NCI-H1092 treated with DMSO at 0.1 percent for 48 hours (cell line): ENCODE data around the gene DPEP1.
A peak's percentile ranks its signal among the peaks of the same experiment; 100 is the strongest.
"Not testable (repeated sequence)": the region's sequence is repeated elsewhere in the genome, so short reads cannot be mapped to it uniquely, and the experiment has no call there.

Experiments
- DNase-seq: peaks from one replicate; lab custom pipeline; 2025; lab: John Stamatoyannopoulos, UW

Gene DPEP1

DNA sequence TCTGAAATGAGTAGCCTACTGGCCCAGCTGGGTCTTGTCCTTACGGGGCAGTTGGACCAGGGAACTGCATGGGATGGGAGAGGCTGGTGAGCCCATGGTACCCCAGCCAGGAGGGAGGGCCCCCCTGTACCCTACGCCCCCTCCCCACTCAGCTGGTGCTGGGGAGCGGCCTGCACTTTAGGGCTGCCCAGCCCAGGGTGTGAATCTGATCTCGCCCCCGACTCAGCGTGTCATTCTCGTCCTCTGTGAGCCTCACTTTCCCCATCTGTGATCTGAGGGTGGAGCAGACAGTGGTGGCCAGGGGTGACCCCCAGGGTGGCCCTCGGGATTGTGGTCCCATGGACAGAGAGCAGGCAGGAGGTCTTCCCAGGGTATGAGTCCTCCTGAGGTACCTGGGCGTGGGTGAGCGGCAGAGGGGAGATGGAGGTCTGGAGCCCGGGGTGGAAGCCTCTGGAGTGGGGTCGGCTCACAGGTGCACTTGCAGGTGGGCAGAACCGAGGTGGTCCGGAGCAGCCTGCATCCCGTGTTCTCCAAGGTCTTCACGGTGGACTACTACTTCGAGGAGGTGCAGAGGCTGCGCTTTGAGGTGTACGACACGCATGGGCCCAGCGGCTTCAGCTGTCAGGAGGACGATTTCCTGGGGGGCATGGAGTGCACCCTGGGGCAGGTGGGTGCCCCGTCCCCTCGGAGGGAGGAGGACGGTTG is 36.2 kb upstream of the DPEP1 start:
- DNase-seq = no peak

DNA sequence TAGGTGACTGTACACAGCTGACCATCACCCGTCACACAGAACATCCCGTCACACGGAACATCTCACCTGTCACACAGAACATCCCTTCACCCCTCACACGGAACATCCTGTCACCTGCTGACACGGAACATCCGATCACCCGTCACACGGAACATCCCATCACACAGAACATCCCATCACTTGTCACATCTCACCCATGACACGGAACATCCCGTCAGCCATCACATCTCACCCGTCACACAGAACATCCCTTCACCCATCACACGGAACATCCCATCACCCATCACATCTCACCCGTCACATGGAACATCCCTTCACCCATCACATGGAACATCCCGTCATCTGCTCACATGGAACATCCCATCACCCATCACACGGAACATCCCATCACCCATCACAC is 34.1 kb upstream of the DPEP1 start:
- no peak for DNase-seq

DNA sequence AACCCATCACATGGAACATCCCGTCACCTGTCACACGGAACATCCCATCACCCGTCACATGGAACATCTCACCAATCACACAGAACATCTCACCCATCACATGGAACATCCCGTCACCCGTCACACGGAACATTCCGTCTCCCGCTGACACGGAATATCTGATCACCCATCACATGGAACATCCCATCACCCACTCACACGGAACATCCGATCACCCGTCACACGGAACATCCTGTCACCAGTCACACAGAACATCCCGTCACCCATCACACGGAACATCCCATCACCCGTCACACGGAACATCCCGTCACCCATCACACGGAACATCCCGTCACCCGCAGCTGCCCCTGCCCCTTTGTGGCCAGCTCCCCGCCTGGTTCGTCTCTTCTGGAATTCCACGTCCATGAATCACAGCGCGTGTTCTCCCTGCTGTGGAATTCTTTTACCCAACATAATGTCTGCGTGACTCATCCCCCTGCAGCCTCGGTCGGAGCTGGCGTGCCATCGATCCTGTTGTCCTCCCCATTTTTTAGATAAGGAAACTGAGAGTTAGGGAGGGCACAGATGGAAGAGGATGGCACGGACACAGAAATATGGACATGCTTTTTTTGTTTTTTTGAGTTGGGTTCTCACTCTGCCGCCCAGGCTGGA is 32.3 kb upstream of the DPEP1 start:
- DNase-seq = no peak

DNA sequence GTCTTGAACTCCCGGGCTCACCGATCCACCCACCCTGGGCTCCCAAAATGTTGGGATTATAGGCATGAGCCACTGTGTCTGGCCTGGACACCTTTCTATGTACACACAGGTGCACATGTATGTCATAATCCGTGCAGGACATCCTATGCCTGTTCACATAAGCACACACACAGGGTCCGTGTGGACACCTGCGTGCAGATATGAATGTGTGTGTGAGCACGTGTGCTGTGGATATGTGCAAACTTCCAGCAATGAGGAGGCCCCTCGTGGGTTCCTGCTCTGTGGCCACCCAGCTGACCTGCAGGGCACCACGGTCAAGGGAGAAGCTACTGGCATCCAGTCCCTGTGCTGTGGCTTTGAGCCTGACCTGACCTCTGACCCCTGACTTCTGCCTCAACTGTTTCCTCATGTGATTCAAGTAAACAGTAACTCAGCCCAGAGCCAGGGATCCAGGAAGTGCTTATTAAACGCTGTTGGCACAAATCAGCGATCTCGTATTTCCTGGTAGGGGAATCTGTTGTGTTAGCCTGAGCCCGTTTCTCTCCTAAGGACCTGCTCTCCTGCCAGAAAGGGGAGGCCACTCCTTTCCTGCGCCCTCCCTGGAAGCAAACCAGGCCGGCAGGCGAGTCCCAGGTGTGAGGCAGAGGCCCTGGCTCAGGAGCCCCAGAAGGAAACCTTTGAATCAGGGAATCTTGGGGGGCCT is 31.4 kb upstream of the DPEP1 start:
- peak; percentile 28 for DNase-seq

DNA sequence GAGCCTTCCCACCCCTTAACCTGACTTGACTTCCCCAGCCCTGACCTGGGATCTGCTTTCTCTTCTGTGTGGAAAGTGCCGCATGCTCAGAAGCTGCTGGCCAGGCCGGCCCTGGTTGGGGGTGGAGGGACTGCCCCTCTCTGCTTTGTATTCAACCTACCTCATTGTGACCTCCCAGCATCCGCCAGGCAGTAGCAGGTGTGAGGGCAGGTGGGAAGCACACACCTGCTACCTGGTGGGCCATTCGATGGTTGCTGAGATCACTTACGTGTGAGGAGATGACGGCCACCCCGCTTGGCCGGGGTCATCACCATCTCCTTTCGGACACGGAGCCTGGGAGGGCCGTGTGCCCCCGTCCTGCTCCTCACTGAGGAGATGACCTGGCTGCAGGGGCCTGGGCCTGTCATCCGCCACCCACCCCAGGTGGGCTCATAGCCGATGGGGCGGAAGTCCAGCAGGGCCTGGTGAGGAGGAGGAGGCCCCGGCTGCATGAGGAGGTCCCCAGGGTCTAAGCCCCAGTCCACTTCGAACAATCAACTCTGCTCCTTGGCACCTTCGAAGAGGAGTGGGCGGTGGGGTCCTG is 30.7 kb upstream of the DPEP1 start:
- no peak for DNase-seq

DNA sequence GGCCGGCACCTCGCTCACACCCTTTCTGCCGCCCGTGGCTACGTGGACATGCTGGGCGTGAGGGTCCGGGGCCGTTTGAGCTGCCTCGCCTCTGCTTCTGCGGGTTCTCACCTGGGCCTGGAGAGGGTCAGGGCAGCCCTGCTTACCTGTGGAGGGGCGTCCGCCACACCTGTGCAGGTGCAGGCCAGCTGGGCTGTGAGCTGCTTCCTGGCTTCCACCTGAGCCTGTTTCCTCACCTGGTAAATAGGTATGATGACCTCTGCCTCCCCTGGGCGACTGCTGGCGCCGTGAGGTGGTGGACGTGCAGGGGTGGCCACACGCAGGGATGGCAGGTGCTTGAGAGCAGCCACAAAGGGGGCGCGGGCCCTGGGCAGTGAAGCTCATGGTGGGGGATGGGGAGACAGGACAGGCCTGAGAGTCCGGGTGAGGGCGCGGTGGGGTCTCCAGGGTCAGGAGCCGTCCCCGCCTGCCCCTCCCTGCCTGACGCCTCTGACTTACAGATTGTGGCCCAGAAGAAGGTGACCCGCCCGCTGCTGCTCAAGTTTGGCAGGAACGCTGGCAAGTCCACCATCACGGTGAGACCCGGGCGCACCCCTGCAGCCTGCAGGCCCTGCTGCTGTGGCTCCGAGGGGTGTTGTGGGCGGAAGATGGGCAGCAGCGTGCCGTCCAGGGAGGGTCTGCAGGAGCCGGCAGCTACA is 30.1 kb upstream of the DPEP1 start:
- no peak for DNase-seq

DNA sequence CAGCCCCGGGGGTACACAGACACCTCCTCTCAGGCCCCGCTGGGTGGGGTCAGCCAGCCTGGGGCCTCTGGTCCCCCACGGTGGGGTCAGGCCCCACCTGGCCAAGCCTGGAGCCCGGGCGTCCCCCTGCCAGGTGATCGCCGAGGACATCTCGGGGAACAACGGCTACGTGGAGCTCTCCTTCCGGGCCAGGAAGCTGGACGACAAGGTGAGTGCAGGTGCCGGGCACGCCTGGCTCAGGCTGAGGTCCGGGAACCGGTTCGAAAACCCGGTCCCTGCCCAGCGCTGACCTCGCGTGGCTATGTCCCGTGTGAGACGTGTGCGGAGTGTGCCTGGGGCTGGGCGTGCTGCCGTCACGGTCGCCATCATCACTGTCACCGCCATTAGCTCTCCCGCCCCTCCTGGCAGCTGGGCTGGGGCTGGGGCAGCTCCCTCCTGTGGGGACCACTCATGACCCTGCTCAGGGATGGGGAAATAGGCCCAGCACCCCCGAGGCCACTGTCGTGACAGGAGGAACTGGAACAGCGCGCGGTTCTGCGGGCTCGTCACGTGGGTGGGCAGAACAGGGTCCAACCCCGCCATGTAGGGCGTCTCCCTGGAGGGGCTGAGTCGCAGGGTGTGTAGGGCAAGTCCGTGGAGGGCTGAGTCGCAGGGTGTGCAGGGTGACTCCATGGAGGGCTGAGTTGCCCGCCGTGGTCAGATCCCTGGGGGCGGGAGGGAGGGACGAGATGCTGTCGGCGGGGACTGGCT is 29.4 kb upstream of the DPEP1 start:
- DNase-seq = no peak

DNA sequence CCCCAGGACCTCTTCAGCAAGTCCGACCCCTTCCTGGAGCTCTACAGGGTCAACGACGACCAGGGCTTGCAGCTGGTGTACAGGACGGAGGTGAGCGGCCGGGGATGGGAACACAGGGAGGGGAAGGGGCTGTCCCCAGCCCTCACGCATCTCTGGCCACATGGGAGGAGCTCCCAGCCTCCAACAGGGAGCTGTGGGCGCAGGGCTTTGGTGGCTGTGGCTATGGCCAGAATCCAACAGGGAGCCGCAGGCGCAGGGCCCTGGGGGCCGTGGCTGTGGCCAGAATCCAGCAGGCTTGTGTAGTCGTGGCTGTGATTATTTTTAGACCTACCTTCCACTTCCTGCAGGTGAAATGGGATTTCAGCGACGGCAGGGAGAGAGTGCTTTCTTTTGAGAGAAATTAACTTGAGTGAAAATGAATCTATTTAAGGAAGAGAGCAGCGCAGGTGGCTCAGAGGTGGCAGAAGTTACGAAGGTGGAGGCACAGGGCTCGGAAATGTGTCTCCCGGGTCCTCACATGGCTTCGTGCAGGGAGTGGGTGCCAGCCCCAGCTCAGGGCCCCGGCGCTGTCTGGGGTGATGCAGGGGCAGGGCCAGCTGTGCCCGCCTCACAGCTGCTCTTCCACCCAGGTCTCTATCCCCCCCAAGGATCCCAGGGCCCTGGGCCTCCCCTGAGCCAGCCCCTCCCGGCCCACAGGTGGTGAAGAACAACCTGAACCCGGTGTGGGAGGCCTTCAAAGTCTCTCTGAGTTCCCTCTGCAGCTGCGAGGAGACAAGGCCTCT is 28.5 kb upstream of the DPEP1 start:
- DNase-seq = no peak

DNA sequence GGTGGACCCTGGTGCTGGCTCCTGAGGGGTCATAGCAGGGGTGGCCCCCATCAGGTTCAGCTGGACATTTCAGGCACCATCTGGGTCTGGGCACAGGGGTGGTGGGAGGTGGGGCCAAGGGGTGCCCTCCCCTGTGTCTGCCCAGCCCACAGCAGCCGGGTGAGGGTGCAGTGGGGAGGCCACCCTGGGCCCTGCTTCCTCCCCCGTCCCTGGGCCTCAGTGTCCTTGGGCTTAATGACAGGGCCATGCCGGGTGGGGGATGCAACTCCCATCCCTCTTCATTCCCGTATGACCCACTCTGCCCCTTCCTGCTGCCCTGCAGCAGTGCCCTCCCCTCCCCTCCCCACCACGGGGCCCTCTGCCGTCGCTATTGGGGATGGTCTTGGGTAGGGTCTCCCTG is 27.2 kb upstream of the DPEP1 start:
- no peak for DNase-seq

DNA sequence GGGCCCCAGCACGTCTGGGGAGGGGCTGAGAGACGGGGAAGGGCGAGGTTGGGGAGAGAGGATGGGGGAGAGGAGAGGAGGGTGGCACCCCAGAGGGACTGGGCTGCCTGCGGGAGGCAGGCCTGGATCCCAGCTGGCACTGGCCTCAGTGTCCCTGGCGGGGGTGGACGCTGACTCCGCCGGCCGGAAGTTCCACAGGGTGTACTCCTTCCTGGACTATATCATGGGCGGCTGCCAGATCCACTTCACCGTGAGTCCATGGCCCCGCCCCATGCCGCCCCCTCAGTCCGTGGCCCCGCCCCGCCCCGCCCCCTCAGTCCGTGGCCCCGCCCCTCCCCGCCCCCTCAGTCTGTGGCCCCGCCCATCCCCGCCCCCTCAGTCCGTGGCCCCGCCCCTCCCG is 26.6 kb upstream of the DPEP1 start:
- DNase-seq = no peak

DNA sequence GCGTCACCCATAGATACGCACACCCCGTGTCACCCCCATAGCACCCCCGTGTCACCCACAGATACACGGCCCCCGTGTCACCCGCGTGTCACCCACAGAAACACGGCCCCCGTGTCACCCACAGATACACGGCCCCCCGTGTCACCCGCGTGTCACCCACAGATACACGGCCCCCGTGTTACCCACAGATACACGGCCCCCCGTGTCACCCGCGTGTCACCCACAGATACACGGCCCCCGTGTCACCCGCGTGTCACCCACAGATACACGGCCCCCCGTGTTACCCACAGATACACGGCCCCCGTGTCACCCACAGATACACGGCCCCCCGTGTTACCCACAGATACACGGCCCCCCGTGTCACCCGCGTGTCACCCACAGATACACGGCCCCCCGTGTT is 25.8 kb upstream of the DPEP1 start:
- DNase-seq = not testable (repeated sequence)

DNA sequence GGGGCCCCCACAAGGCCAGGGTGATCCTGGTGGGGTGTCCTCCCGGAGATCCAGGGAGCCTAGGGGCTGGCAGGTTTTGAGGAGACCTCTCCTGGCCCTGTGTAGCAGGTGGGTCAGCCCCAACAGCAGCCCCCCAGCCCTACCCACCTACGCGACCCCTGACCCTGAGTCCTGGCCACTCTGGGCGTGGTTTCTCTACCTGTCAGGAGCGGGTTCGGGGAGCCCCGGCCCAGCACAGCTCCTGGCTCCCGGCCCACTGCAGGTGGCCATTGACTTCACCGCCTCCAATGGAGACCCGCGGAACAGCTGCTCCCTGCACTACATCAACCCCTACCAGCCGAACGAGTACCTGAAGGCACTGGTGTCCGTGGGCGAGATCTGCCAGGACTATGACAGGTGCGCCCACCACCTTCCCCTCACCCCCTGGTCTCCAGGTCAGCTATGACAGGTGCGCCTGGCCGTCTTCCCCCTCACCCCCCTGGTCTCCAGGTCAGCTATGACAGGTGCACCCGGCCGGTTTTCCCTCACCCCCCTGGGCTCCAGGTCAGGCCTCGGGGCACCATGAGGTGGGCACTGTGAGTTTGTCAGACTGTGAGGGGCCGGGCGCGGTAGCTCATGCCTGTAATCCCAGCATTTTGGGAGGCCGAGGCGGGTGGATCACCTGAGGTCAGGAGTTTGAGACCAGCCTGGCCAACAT is 24.9 kb upstream of the DPEP1 start:
- no peak for DNase-seq

DNA sequence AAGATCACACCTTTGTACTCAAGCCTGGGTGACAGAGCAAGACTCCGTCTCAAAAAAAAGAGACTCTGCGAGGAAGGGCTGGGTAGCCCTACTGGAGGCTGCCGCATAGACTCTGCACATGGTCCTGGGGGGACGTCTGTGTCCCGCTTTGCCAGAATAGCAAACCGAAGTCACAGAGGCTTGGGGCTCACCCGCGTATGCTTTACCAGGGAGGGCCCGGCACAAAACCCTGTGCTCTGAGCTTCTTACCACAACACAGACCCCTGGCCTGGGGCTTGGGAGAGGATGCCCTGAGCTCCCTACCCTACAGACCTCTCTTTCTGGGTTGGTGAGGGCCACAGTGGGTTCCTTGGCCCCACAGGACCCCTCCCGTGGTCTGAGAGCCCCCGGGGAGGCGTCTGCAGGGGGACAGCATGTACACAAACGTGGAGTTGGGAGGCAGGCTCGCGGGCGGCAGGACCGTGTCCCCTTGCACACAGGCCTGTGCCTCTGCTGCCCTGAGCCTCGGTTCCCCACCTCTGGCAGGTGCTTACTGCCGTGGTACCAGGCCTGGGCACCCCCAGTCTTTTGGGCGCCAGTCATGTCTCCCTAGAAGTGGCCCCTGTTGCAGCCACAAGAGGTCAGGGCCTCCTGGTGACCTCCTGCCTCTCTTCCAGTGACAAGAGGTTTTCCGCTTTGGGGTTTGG is 24.1 kb upstream of the DPEP1 start:
- no peak for DNase-seq

DNA sequence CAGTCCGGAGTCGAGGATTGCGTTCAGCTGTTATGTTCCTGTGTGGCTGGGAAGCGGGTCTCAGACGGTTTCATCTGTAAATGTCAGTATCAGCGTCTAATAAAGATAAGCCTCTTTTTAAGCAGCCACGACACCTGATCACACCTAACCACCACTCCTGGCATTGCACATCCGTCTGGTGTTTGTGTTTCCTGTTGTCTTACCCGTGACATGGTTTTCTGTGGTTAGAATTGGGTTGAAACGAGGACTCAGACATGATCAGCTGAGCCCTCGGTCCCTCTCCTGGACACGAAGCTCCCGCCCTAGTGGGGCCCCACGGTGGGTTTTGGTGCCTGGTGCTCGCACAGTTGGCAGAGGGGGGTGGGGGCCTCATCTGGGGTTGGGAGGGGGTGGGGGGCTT is 19.6 kb upstream of the DPEP1 start:
- no peak for DNase-seq

DNA sequence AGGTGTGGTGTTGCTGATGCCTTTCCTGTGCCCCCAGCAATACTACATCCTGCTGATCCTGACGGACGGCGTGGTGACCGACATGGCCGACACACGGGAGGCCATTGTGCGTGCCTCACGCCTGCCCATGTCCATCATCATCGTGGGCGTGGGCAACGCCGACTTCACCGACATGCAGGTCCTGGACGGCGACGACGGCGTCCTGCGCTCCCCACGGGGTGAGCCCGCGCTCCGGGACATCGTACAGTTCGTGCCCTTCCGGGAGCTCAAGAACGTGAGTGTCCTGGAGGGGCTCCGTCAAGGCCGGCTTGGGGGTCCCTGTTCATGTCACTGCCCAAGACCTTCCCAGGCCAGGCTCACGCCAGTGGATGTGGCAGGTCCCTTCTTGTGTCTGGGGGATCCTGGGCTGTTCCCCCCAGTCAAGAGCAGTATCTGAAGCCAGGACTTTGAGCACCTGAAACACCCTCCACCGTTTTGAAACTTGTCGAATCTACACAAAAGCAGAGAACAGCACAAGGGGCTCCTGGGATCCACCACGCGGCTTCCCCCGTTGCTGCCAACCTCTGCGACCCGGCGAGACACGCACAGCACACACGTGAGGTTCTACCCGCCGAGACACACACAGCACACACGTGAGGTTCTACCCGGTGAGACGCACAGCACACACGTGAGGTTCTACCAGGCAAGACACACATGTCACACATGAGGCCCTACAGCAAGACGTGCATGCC is 17.9 kb upstream of the DPEP1 start:
- DNase-seq = no peak

DNA sequence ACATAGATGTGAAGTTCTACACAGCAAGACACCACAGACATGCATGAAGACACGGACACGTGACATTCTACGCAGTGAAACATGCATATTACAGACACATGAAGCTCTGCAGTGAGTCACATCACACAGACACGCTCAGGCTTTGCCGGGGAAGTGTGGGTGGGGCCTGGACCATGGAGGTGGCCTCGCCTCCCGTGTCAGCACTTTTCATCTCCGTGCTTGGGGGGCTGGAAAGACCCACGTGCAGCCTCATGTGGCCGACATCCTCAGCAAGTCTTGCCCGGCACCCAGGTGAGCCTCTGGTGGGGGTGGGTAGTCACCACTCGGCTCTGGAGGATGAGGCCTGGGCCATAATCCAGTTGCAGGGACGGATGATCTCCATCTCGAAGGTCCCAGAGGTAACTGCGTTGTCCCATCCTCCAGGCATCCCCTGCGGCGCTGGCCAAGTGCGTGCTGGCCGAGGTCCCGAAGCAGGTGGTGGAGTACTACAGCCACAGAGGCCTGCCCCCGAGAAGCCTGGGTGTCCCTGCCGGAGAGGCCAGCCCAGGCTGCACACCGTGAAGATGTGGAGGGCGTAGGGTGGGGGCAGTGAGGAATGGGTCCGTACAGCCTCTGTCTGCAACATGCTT is 17.3 kb upstream of the DPEP1 start:
- DNase-seq = no peak

DNA sequence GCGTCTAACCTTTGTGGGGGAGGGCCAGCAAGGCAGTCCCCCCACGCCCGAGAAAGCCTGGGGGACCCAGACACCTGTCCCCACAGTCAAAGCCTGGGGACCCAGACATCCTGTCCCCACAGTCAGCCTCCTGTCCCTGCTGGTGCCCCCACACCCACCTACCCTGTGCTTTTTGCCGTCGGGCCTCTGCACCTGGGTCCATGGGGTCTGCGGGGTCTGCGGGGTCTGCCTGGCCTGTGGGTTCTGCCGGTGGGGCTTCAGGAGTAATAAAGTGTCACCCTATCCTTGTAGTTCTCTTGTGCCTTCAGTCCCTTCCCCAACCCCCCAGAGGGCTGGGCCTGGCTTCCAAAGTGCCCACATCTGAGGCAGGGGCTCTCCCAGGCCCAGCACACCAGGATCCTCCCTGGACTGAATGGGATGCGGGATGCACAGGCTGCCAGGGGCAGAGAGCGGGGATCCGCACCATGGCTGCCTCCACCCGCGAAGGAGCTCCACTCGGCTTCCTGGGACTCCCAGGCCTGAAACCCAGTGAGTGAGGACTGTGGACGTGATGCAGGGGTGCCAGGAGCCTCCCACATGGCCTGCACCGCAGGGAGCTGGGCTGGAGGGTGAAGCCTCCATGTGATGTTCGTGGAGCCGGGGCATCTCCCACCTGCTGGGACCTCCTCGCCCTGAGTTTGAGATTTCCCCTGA is 16.3 kb upstream of the DPEP1 start:
- no peak for DNase-seq

DNA sequence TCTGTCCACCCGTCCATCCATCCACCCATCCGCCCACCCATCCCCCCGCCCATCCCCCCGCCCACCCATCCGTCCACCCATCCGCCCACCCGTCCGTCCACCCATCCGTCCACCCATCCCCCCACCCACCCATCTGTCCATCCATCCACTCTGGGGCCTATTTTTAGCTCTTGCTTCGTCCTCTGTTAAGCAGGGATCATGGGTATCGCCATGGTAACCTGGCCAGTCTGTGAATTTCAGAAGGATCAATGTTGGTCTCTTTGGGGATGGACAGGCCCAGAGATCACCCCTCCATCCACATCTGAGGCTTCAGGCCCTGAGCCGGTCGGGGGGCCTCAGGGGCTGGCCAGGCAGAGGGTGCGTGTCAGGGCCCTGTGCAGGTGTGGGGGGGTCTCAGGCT is 15.2 kb upstream of the DPEP1 start:
- no peak for DNase-seq
